Ascending aorta (tissue), 2 donors: ENCODE data around the gene TMX4. TPM values are rescaled to one million over a fixed set of nuclear protein-coding genes. Genes with fewer than 3 reads are reported as not detected.
"Not testable (repeated sequence)": the region's sequence is repeated elsewhere in the genome, so short reads cannot be mapped to it uniquely, and the experiment has no call there.

Experiments used
- DNase-seq, 2 donors: peaks; one replicate each; pipeline ENCODE4 v3.0.0-alpha.2; 2019; ENCODE audit warnings: low spot score in 2 of 2
- H3K27ac ChIP-seq, 2 donors: fragments of 200-600 bp; sonication (generic); one replicate each; pipeline ENCODE4 v1.5.1; 2016 to 2017; ENCODE audit warnings: mild to moderate bottlenecking in 1 of 2
- H3K27me3 ChIP-seq: fragments of 200-600 bp; sonication (generic); one replicate; pipeline ENCODE4 v1.5.1; 2017
- H3K36me3 ChIP-seq, 2 donors: fragments of 200-600 bp; sonication (generic); one replicate each; pipeline ENCODE4 v1.5.1; 2016
- H3K4me1 ChIP-seq, 2 donors: fragments of 200-600 bp; sonication (generic); one replicate each; pipeline ENCODE4 v1.5.1; 2016 to 2017; ENCODE audit warnings: mild to moderate bottlenecking in 1 of 2
- H3K4me3 ChIP-seq, 2 donors: fragments of 200-600 bp; sonication (generic); one replicate each; pipeline ENCODE4 v1.5.1; 2016 to 2017; ENCODE audit warnings: mild to moderate bottlenecking in 1 of 2
- H3K9me3 ChIP-seq, 2 donors: fragments of 200-600 bp; sonication (generic); one replicate each; pipeline ENCODE4 v1.5.1; 2016
- intact Hi-C: fragments of 100-400 bp; cut with DNase I; formaldehyde crosslinking; loops from one replicate; pipeline ENCODE4 v1.15.1; 2023
- total RNA-seq: library from RNA; depleted of rRNA; stranded (reverse); fragments of >200 nt; gene quantifications from one replicate; pipeline ENCODE4 v1.1.0, GENCODE V29; 2016
- TF ChIP-seq, protein P1 (sequence below), 3 experiments: fragments of 200-600 bp in 2 of 3; fragments of 450-650 bp in 1 of 3; sonication (generic) in 2 of 3; IDR thresholded peaks; one replicate each; pipeline ENCODE4 v1.5.1; 2016 to 2019; ENCODE audit warnings: antibody characterized with exemption in 3 of 3, mild to moderate bottlenecking in 1 of 3, moderate library complexity in 1 of 3

The TMX4 gene
- total RNA-seq, 1 donor from 2014 or later, result 65.3 TPM

DNA sequence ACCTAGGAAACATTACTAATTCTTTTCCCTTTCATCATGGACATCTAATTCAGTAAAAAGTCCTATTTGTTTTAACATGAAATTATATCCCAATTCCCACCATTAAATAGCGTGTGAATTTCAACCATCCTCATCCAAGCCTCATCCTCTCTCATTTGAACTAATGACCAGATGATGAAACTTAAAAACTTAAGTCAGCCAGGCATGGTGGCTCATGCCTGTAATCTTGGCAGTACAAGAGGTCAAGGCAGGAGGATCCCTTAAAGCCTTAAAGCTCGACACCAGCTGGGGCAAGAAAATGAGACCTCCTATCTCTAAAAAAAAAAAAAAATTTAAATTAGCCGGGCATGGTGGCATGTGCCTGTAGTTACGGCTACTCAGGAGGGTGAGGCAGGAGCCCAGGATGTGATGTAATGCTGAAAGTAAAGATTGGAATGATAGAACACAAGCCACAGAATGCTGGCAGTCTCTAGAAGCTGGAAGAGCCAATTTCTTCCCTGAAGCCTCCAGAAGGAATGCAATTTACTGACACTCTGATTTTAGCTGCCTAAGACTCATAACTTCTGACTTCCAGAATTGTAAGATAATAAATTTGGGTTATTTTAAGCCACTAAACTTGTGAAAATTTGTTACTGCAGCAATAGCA lies 52.2 kb downstream of the TMX4 start:
- no peaks in the 10 kb centered on the region for H3K4me1 ChIP-seq
- no peaks in the 10 kb centered on the region for H3K9me3 ChIP-seq
- no peaks in the 10 kb centered on the region for H3K27me3 ChIP-seq
- H3K36me3 ChIP-seq, result no peaks in the 10 kb centered on the region
- intact Hi-C loops, result no loop called here
- no peak overlapping the region for H3K4me3 ChIP-seq
- TF ChIP-seq, protein P1, sequence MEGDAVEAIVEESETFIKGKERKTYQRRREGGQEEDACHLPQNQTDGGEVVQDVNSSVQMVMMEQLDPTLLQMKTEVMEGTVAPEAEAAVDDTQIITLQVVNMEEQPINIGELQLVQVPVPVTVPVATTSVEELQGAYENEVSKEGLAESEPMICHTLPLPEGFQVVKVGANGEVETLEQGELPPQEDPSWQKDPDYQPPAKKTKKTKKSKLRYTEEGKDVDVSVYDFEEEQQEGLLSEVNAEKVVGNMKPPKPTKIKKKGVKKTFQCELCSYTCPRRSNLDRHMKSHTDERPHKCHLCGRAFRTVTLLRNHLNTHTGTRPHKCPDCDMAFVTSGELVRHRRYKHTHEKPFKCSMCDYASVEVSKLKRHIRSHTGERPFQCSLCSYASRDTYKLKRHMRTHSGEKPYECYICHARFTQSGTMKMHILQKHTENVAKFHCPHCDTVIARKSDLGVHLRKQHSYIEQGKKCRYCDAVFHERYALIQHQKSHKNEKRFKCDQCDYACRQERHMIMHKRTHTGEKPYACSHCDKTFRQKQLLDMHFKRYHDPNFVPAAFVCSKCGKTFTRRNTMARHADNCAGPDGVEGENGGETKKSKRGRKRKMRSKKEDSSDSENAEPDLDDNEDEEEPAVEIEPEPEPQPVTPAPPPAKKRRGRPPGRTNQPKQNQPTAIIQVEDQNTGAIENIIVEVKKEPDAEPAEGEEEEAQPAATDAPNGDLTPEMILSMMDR (IDR thresholded peaks at IDR 0.05), result no peak
- H3K27ac ChIP-seq, result no peak overlapping the region
- DNase-seq, result no peak

DNA sequence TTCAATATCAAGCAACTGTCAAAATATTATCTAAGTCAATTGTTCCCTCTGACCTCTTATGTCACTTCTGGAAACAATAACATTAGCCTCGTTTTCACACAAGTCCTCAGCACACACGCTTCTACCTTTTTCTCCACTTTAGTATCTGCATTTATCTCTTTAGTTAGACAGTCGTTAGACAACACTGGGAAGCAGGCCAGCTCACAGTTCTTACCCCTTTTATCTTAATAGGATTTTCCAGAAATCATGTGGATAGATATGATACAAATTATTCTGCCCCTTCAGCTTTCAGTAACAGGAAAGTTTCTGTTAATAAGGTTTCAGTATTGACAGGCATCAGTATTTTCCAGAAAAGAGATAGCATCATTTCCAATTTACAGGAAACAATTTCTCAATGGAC lies 53.4 kb downstream of the TMX4 start:
- Histone ChIP-seq H3K27ac (no peak overlapping the region), H3K36me3 (no peaks in the 10 kb centered on the region), H3K4me1 (no peaks in the 10 kb centered on the region), H3K9me3 (no peaks in the 10 kb centered on the region), H3K27me3 (no peaks in the 10 kb centered on the region), H3K4me3 (no peak overlapping the region)
- TF ChIP-seq, protein P1 (IDR thresholded peaks at IDR 0.05), result no peak
- DNase-seq, result no peak
- intact Hi-C loops, result no loop called here

DNA sequence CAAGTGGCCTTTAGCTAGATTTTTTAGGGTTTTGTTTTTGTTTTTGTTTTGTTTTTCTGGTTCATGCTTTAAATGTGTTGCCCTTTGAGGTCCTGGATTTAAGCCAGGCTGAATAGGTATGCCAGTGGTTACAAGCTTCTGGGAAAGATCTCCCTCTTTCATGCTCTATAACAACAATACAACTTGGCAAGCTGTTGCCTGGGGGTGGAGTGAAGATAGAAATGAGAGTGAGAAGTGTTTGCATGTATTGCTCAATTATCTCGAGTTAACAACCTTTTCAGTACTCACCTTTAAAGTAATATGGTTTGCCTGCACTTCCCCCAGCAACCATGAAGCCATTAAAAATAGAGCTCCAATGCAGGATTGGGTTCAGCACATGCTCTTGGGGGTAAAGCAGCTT lies 60.1 kb downstream of the TMX4 start:
- Histone ChIP-seq H3K4me1 (no peaks in the 10 kb centered on the region), H3K27ac (no peak overlapping the region), H3K4me3 (no peak overlapping the region), H3K27me3 (no peaks in the 10 kb centered on the region), H3K36me3 (no peaks in the 10 kb centered on the region), H3K9me3 (no peaks in the 10 kb centered on the region)
- intact Hi-C loops, result no loop called here
- TF ChIP-seq, protein P1 (IDR thresholded peaks at IDR 0.05), result no peak
- no peak for DNase-seq

DNA sequence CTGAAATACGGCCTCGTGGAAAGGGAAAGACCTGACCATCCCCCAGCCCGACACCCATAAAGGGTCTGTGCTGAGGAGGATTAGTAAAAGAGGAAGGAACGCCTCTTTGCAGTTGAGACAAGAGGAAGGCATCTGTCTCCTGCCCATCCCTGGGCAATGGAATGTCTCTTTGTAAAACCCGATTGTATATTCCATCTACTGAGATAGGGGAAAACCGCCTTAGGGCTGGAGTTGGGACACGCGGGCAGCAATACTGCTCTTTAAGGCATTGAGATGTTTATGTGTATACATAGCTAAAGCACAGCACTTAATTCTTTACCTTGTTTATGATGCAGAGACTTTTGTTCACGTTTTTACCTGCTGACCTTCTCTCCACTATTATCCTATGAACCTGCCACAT lies 63.0 kb downstream of the TMX4 start:
- DNase-seq, intact Hi-C loops, H3K36me3 ChIP-seq, H3K9me3 ChIP-seq, H3K4me1 ChIP-seq, H3K4me3 ChIP-seq, H3K27ac ChIP-seq, H3K27me3 ChIP-seq: not testable (repeated sequence)

DNA sequence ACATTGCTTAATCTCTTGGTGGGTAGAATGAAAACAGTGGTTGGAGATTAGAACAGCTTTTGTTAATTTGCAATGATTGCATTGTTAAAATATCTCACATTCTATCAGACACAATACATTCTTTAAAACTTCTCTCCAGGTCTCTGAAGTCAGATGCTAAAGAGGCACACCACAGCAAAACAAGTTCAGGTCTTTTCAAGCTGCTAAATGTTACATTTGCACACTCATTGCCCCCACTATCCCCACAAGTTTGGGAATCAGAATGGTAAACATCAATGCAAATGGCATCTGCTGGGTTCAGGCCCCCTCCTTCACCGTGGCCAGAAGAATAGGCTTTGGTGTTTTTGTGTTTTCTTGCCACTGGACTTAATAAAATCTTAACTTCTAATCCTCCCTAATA lies 69.2 kb downstream of the TMX4 start:
- DNase-seq, result no peak
- Histone ChIP-seq H3K4me1 (no peaks in the 10 kb centered on the region), H3K4me3 (no peak overlapping the region), H3K36me3 (no peaks in the 10 kb centered on the region), H3K27me3 (no peaks in the 10 kb centered on the region), H3K9me3 (no peaks in the 10 kb centered on the region), H3K27ac (no peak overlapping the region)
- intact Hi-C loops, result no loop called here
- TF ChIP-seq, protein P1 (IDR thresholded peaks at IDR 0.05), result no peak

DNA sequence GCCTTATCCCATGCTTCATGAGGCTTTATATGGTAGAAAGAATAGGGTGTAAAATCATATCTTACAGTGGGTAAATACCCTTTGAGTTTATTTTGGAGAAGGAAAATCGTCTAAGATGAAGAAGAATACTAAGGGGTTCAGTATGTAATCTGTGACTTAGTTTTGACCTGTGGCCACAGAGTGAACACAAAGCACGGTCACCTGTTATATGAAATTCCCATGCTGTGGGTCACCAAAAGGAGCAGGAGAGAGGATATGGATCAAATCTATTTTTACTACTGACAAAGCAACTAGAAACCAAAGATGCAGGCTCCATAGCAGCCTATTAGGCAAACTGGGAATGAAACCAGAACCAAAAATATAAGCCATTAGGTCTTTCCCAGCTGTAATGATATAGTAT lies 75.7 kb downstream of the TMX4 start:
- no peaks in the 10 kb centered on the region for H3K4me1 ChIP-seq
- intact Hi-C loops, result no loop called here
- no peaks in the 10 kb centered on the region for H3K9me3 ChIP-seq
- H3K27me3 ChIP-seq, result no peaks in the 10 kb centered on the region
- H3K27ac ChIP-seq, result no peak overlapping the region
- TF ChIP-seq, protein P1 (IDR thresholded peaks at IDR 0.05), result no peak
- no peak for DNase-seq
- H3K36me3 ChIP-seq, result no peaks in the 10 kb centered on the region
- H3K4me3 ChIP-seq, result no peak overlapping the region
